Thoracic aorta (tissue), 2 donors: ENCODE results near the gene GNAZ. TPM values are rescaled to one million over a fixed set of nuclear protein-coding genes. Genes with fewer than 3 reads are reported as not detected.

Source experiments
- ATAC-seq: fragments of 150-250 bp; one replicate; pipeline ENCODE4 v1.8.0; 2017; ENCODE audit warnings: low read depth; ENCODE audit not compliant: insufficient number of reproducible peaks, low FRiP score
- DNase-seq: peaks from one replicate; pipeline ENCODE4 v3.0.0-alpha.2; 2020; ENCODE audit warnings: low spot score
- H3K27ac ChIP-seq, 2 donors: fragments of 200-600 bp; sonication (generic); 1 replicate in 1 of 2; 2 replicates in 1 of 2; pipeline ENCODE4 v1.5.1; 2016; ENCODE audit warnings: mild to moderate bottlenecking in 2 of 2, moderate library complexity in 2 of 2
- H3K27me3 ChIP-seq: fragments of 200-600 bp; sonication (generic); replicated peaks from 2 replicates; pipeline ENCODE4 v1.6.0; 2016; ENCODE audit warnings: mild to moderate bottlenecking; ENCODE audit not compliant: insufficient read depth
- H3K36me3 ChIP-seq: fragments of 200-600 bp; sonication (generic); one replicate; pipeline ENCODE4 v1.5.1; 2016
- H3K4me1 ChIP-seq, 2 donors: fragments of 200-600 bp; sonication (generic); 1 replicate in 1 of 2; 2 replicates in 1 of 2; pipeline versions ENCODE4 v1.5.1 to v1.6.0; 2016; ENCODE audit warnings: low read depth in 2 of 2, mild to moderate bottlenecking in 1 of 2; ENCODE audit not compliant: control insufficient read depth in 1 of 2
- H3K4me3 ChIP-seq: fragments of 200-600 bp; sonication (generic); 2 replicates; pipeline ENCODE4 v1.5.1; 2016; ENCODE audit warnings: mild to moderate bottlenecking
- H3K9me3 ChIP-seq: fragments of 200-600 bp; sonication (generic); 2 replicates; pipeline ENCODE4 v1.5.1; 2016
- CTCF ChIP-seq: fragments of 200-600 bp; sonication (generic); IDR thresholded peaks from one replicate; pipeline ENCODE4 v1.5.1; 2019; ENCODE audit warnings: antibody characterized with exemption
- total RNA-seq, 2 donors: library from RNA; depleted of rRNA; stranded (reverse); fragments of >200 nt; gene quantifications; one replicate each; pipeline versions ENCODE4 v1.1.0 to v1.2.3, GENCODE V29; 2016

The GNAZ gene
- total RNA-seq, 2 donors from 2014 or later: 3.9 to 5.4 TPM

- DNase-seq: no peak
- Histone ChIP-seq H3K27me3 (no peaks in the 10 kb centered on the region), H3K9me3 (no peaks in the 10 kb centered on the region), H3K36me3 (no peaks in the 10 kb centered on the region), H3K4me3 (no peak overlapping the region), H3K27ac (no peak overlapping the region), H3K4me1 (no peaks in the 10 kb centered on the region)
- ATAC-seq: no peak
- no peak for TF ChIP-seq CTCF
Observed at GRCh38 chr22:23157560-23158515, 87.5 kb downstream of the GNAZ start.

GRCh38 chr22:23158516-23159290 lies 88.4 kb downstream of the GNAZ start:
- no peaks in the 10 kb centered on the region for H3K27me3 ChIP-seq
- TF ChIP-seq CTCF: no peak
- ATAC-seq: no peak
- H3K9me3 ChIP-seq: no peaks in the 10 kb centered on the region
- H3K4me1 ChIP-seq: no peaks in the 10 kb centered on the region
- no peak overlapping the region for H3K27ac ChIP-seq
- H3K36me3 ChIP-seq: no peaks in the 10 kb centered on the region
- no peak overlapping the region for H3K4me3 ChIP-seq
- DNase-seq: no peak

GRCh38 chr22:23159291-23159630 lies 88.9 kb downstream of the GNAZ start:
- no peak overlapping the region for H3K27ac ChIP-seq
- TF ChIP-seq CTCF: no peak
- H3K4me3 ChIP-seq: no peak overlapping the region
- ATAC-seq: no peak
- no peak for DNase-seq
- H3K4me1 ChIP-seq: no peaks in the 10 kb centered on the region
- no peaks in the 10 kb centered on the region for H3K9me3 ChIP-seq
- H3K27me3 ChIP-seq: no peaks in the 10 kb centered on the region
- no peaks in the 10 kb centered on the region for H3K36me3 ChIP-seq

- TF ChIP-seq CTCF: no peak
- H3K36me3 ChIP-seq: no peaks in the 10 kb centered on the region
- no peak overlapping the region for H3K27ac ChIP-seq
- no peak overlapping the region for H3K4me3 ChIP-seq
- H3K4me1 ChIP-seq: no peaks in the 10 kb centered on the region
- H3K9me3 ChIP-seq: no peaks in the 10 kb centered on the region
- DNase-seq: no peak
- ATAC-seq: no peak
- no peaks in the 10 kb centered on the region for H3K27me3 ChIP-seq
Observed at GRCh38 chr22:23161029-23161428, 90.7 kb downstream of the GNAZ start.

GRCh38 chr22:23161574-23161973 lies 91.3 kb downstream of the GNAZ start:
- H3K27me3 ChIP-seq: no peaks in the 10 kb centered on the region
- no peak for TF ChIP-seq CTCF
- ATAC-seq (no peak), DNase-seq (no peak)
- no peak overlapping the region for H3K4me3 ChIP-seq
- H3K9me3 ChIP-seq: no peaks in the 10 kb centered on the region
- H3K36me3 ChIP-seq: no peaks in the 10 kb centered on the region
- H3K4me1 ChIP-seq: no peaks in the 10 kb centered on the region
- H3K27ac ChIP-seq: no peak overlapping the region
